HEK293T (cell line): Measurements from ENCODE around the gene DACH1.

Experiments used
- CTCF ChIA-PET: fragments of 350-600 bp; formaldehyde crosslinking; extraction: SDS; loops from one replicate; lab custom pipeline; 2021; ENCODE audit warnings: antibody characterized with exemption, inconsistent platforms; lab: Yijun Ruan, JAX
- POLR2A ChIA-PET: fragments of 350-600 bp; formaldehyde crosslinking; extraction: SDS; loops from one replicate; lab custom pipeline; 2020; ENCODE audit warnings: antibody characterized with exemption, inconsistent platforms; lab: Yijun Ruan, JAX
- DNase-seq: peaks from one replicate; pipeline ENCODE4 v3.0.0; 2012; ENCODE audit warnings: mixed read lengths; ENCODE audit errors: extremely low spot score
- ARNT ChIP-seq: fragments of 450-650 bp; IDR thresholded peaks from 2 replicates; pipeline ENCODE4 v1.6.1; 2017; ENCODE audit warnings: mild to moderate bottlenecking
- BHLHE40 ChIP-seq: fragments of 450-650 bp; IDR thresholded peaks from 2 replicates; pipeline ENCODE4 v1.6.1; 2016; ENCODE audit warnings: mild to moderate bottlenecking, moderate library complexity, borderline replicate concordance
- CTBP1 ChIP-seq: fragments of 450-650 bp; IDR thresholded peaks from 2 replicates; pipeline ENCODE4 v1.6.1; 2016; ENCODE audit warnings: borderline replicate concordance
- ELF4 ChIP-seq: fragments of 450-650 bp; IDR thresholded peaks from 2 replicates; pipeline ENCODE4 v1.6.1; 2017; ENCODE audit warnings: antibody characterized with exemption
- FOXA1 ChIP-seq: fragments of 450-650 bp; IDR thresholded peaks from 2 replicates; pipeline ENCODE4 v1.6.1; 2016; ENCODE audit warnings: mild to moderate bottlenecking
- FOXK2 ChIP-seq: fragments of 450-650 bp; IDR thresholded peaks from 2 replicates; pipeline ENCODE4 v1.6.1; 2016; ENCODE audit warnings: mild to moderate bottlenecking
- FOXM1 ChIP-seq: fragments of 450-650 bp; IDR thresholded peaks from 2 replicates; pipeline ENCODE4 v1.6.1; 2017; ENCODE audit warnings: mild to moderate bottlenecking, borderline replicate concordance
- HDGF ChIP-seq: fragments of 450-650 bp; IDR thresholded peaks from 2 replicates; pipeline ENCODE4 v1.6.1; 2017; ENCODE audit warnings: antibody characterized with exemption, borderline replicate concordance
- L3MBTL2 ChIP-seq: fragments of 450-650 bp; conservative IDR thresholded peaks from 2 replicates; pipeline ENCODE4 v1.6.1; 2016; ENCODE audit warnings: mild to moderate bottlenecking
- LEF1 ChIP-seq: fragments of 450-650 bp; IDR thresholded peaks from 2 replicates; pipeline ENCODE4 v1.6.1; 2017; ENCODE audit warnings: mild to moderate bottlenecking, borderline replicate concordance
- NFRKB ChIP-seq: fragments of 450-650 bp; IDR thresholded peaks from 2 replicates; pipeline ENCODE4 v1.6.1; 2016; ENCODE audit warnings: mild to moderate bottlenecking, moderate library complexity
- SP1 ChIP-seq: fragments of 450-650 bp; IDR thresholded peaks from 2 replicates; pipeline ENCODE4 v1.6.1; 2017
- SUZ12 ChIP-seq: fragments of 450-650 bp; IDR thresholded peaks from 2 replicates; pipeline ENCODE4 v1.6.1; 2016; ENCODE audit warnings: mild to moderate bottlenecking
- TARDBP ChIP-seq: fragments of 450-650 bp; IDR thresholded peaks from 2 replicates; pipeline ENCODE4 v1.6.1; 2016
- ZNF384 ChIP-seq: fragments of 450-650 bp; IDR thresholded peaks from 2 replicates; pipeline ENCODE4 v1.6.1; 2016
- TF ChIP-seq, protein P1 (sequence below): fragments of 450-650 bp; IDR thresholded peaks from 2 replicates; pipeline ENCODE4 v1.6.1; 2016

Gene DACH1

GRCh38 chr13:71759651-71760511, 107.1 kb downstream of the DACH1 start:
- no peak for DNase-seq
- POLR2A ChIA-PET: no interaction called here
- CTCF ChIA-PET: no interaction called here
- TF ChIP-seq ARNT (no peak), ZNF384 (no peak), L3MBTL2 (no peak), BHLHE40 (no peak), HDGF (no peak), FOXK2 (no peak), LEF1 (no peak), CTBP1 (no peak), FOXA1 (no peak), SUZ12 (no peak), SP1 (no peak), TARDBP (no peak), FOXM1 (no peak)
- TF ChIP-seq, protein P1, sequence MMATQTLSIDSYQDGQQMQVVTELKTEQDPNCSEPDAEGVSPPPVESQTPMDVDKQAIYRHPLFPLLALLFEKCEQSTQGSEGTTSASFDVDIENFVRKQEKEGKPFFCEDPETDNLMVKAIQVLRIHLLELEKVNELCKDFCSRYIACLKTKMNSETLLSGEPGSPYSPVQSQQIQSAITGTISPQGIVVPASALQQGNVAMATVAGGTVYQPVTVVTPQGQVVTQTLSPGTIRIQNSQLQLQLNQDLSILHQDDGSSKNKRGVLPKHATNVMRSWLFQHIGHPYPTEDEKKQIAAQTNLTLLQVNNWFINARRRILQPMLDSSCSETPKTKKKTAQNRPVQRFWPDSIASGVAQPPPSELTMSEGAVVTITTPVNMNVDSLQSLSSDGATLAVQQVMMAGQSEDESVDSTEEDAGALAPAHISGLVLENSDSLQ: no peak

- peak; percentile 73; the same call in 1 of the 2 replicates for TF ChIP-seq CTBP1
- TF ChIP-seq BHLHE40: no peak
- TF ChIP-seq, protein P1: peak; percentile 67
- no peak for TF ChIP-seq FOXK2
- no peak for TF ChIP-seq FOXA1
- peak; percentile 96 for TF ChIP-seq ZNF384
- POLR2A ChIA-PET: no interaction called here
- CTCF ChIA-PET: no interaction called here
- no peak for DNase-seq
These were observed 108.2 kb downstream of the DACH1 start for GRCh38 chr13:71758828-71759227.

DNA sequence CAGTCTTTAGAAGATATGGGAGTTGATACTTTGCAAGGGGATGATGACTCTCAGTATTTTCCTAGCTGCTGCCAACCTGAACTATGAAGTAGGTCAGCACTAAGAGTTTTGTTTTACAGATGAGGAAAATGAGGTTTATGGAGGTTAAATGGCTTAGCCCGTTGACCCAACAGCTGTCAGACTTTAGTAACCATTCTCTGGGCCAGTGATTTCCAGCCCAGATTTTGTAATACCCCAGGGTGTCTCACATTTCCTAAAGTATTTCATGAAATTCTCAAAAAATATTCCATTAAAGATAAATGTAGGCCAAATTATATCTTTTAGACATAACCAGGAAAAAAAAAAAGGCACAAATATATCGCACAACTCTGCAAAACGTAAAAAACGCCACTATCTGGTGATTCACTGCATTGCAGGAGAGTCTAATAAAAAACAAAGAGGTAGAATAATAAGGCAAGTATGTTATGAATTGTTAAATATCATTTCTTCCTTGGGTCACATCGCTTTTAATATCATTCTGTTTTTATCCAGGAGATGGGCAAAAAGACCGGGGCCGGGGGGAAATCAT, 112.5 kb downstream of the DACH1 start:
- DNase-seq: no peak
- CTCF ChIA-PET: interaction anchor here (0.7 kb wide), 1 partner anchor 246 kb away, joined by 3 read pairs; no protein-coding TSS in a partner anchor
- TF ChIP-seq BHLHE40 (no peak), LEF1 (no peak), ARNT (no peak), SUZ12 (no peak), SP1 (no peak), CTBP1 (no peak), TARDBP (no peak), FOXA1 (no peak), FOXK2 (no peak), HDGF (no peak), NFRKB (no peak), ZNF384 (no peak), ELF4 (no peak), L3MBTL2 (no peak), FOXM1 (no peak)
- TF ChIP-seq, protein P1: no peak
- POLR2A ChIA-PET: no interaction called here

DNA sequence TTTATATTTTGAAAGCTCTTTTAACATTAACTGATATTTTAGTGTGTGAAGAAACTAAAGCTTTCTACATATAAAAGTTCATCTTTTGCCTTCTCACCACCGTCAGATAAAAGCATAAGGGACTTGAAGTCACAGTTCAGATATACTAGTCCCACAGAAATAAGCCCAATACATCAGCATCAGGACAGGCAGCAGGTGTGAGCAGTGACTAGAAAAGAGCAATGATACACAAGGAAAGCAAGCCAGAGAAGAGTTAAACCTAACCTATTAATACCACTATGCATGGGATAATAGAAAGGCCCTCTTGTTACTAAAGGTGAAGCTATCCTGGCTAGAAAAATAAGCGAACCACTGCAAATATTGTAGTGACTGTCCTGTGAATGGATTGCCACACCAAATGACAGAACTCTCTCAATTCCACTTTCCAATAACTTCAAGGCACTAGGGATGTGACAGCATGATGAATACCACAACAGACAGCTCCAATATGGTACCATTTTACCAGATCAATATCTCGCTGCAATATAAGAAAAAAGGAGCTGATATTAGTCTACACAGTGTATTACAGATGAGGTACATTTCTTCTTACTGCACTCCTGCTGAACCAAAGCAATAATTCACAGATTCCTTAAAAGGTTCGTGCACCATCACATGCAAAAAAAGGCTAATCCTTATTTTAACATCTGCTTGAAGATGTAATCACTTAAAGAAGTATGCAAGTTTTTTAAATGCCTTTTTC, 114.1 kb downstream of the DACH1 start:
- ChIA-PET POLR2A (interaction anchor here (1.1 to 1.6 kb wide), 2 partner anchors 11 to 114 kb away, joined by 3 to 5 read pairs; partner anchors contain the start of gene DACH1), CTCF (interaction anchor here (0.6 kb wide), 1 partner anchor 393 kb away, joined by 3 read pairs; no protein-coding TSS in a partner anchor)
- DNase-seq: no peak
- TF ChIP-seq NFRKB (no peak), HDGF (no peak), BHLHE40 (no peak), ZNF384 (no peak), ARNT (no peak), CTBP1 (no peak), FOXA1 (no peak), TARDBP (no peak), ELF4 (no peak), L3MBTL2 (no peak), FOXM1 (no peak), LEF1 (no peak), FOXK2 (no peak), SUZ12 (no peak), SP1 (no peak)
- TF ChIP-seq, protein P1: no peak

- DNase-seq: no peak
These were observed 115.9 kb downstream of the DACH1 start for GRCh38 chr13:71751073-71751472.

More at GRCh38 chr13:71751073-71751472, 115.9 kb downstream of the DACH1 start:
- POLR2A ChIA-PET: no interaction called here
- CTCF ChIA-PET: no interaction called here
- TF ChIP-seq, protein P1: peak; percentile 48; the same call in 1 of the 2 replicates
- TF ChIP-seq FOXK2 (no peak), ZNF384 (no peak)
